Tibial nerve (tissue), 4 donors: ENCODE measurements around the gene OXLD1.

Source experiments
- CTCF ChIP-seq, 5 experiments: fragments of 200-600 bp in 3 of 5; fragments of 450-650 bp in 2 of 5; sonication (generic) in 3 of 5; IDR thresholded peaks; one replicate each; pipeline ENCODE4 v1.5.1; 2016 to 2019; ENCODE audit warnings: antibody characterized with exemption in 5 of 5, mild to moderate bottlenecking in 3 of 5, moderate library complexity in 2 of 5
- EP300 ChIP-seq, 2 donors: sonication (generic); formaldehyde crosslinking; IDR thresholded peaks; one replicate each; pipeline ENCODE4 v1.6.1; 2017; ENCODE audit warnings: antibody characterized with exemption in 2 of 2, mild to moderate bottlenecking in 1 of 2
- POLR2A ChIP-seq, 2 donors: fragments of 450-650 bp; IDR thresholded peaks; one replicate each; pipeline ENCODE4 v1.6.1; 2017; ENCODE audit warnings: antibody characterized with exemption in 2 of 2, mild to moderate bottlenecking in 2 of 2, moderate library complexity in 2 of 2

GRCh38 chr17:81695211-81695610, 28.8 kb upstream of the OXLD1 start:
- no peak for TF ChIP-seq POLR2A (IDR thresholded peaks at IDR 0.05)
- TF ChIP-seq CTCF (IDR thresholded peaks at IDR 0.05): no peak
- no peak for TF ChIP-seq EP300 (IDR thresholded peaks at IDR 0.05)
